Heart right ventricle (tissue), 16 donors: Measurements from ENCODE around the gene DOCK10. TPM values are rescaled to one million over a fixed set of nuclear protein-coding genes. Genes with fewer than 3 reads are reported as not detected.

Source experiments
- ATAC-seq, 8 donors: fragments of 200-7000 bp; cut with Tn5 transposase; one replicate each; pipeline ENCODE4 v1.9.1; 2020; ENCODE audit warnings: mild to moderate bottlenecking in 8 of 8, moderate library complexity in 8 of 8, moderate number of reproducible peaks in 1 of 8
- DNase-seq, 2 donors: peaks; one replicate each; pipeline ENCODE4 v3.0.0-alpha.2; 2020
- H3K27ac ChIP-seq, 10 donors: fragments of 200-600 bp; sonication (generic) in 2 of 10; one replicate each; pipeline versions ENCODE4 v1.5.0 to v1.8.0; 2020 to 2022; ENCODE audit warnings: mild to moderate bottlenecking in 3 of 10
- H3K27me3 ChIP-seq, 7 donors: fragments of 200-600 bp; one replicate each; pipeline ENCODE4 v1.8.0; 2021 to 2022; ENCODE audit warnings: mild to moderate bottlenecking in 2 of 7
- H3K36me3 ChIP-seq, 9 donors: fragments of 200-600 bp; sonication (generic) in 1 of 9; one replicate each; pipeline versions ENCODE4 v1.5.0 to v1.8.0; 2020 to 2022; ENCODE audit warnings: mild to moderate bottlenecking in 2 of 9
- H3K4me1 ChIP-seq, 9 donors: fragments of 200-600 bp; sonication (generic) in 1 of 9; one replicate each; pipeline versions ENCODE4 v1.5.0 to v1.8.0; 2020 to 2022; ENCODE audit warnings: mild to moderate bottlenecking in 4 of 9
- H3K4me3 ChIP-seq, 10 donors: fragments of 200-600 bp; sonication (generic) in 2 of 10; one replicate each; pipeline versions ENCODE4 v1.5.0 to v1.8.0; 2020 to 2022; ENCODE audit warnings: mild to moderate bottlenecking in 7 of 10, moderate library complexity in 2 of 10
- H3K9me3 ChIP-seq, 11 donors: fragments of 200-600 bp in 10 of 11; sonication (generic) in 2 of 11; one replicate each; pipeline versions ENCODE4 v1.5.0 to v1.8.0; 2013 to 2022; ENCODE audit warnings: mild to moderate bottlenecking in 2 of 11, control low read depth in 1 of 11, moderate library complexity in 1 of 11
- WGBS, 2 donors: extraction: QIAGEN DNeasy Blood & Tissue Kit; methylation state at CpG; one replicate each; pipeline ENCODE4 v1.1.7; 2013; ENCODE audit warnings: inconsistent platforms in 1 of 2; 5-methylcytosine and 5-hydroxymethylcytosine counted together
- intact Hi-C, 10 donors: fragments of 100-400 bp; cut with DNase I; formaldehyde crosslinking; loops; one replicate each; pipeline versions ENCODE4 v1.11.1 to v1.14.2; 2022
- polyA plus RNA-seq, 2 donors: library from polyadenylated mRNA; stranded (reverse); fragments of 200-250 nt; gene quantifications; one replicate each; pipeline ENCODE4 v1.2.3, GENCODE V29; 2013
- total RNA-seq, 10 donors: library from RNA; stranded (reverse); fragmentation: NEBNext Ultra II Directional in 3 of 10; extraction: Animal tissue kit (Norgen Biotek cat#: 25700) in 3 of 10; gene quantifications; one replicate each; pipeline versions ENCODE4 v1.2.1 to v1.2.4, GENCODE V29; 2021 to 2023
- TF ChIP-seq, protein P1 (sequence below), 9 donors: fragments of 200-600 bp; sonication (generic) in 2 of 9; IDR thresholded peaks; one replicate each; pipeline versions ENCODE4 v1.5.0 to v1.8.0; 2021 to 2022; ENCODE audit warnings: antibody characterized with exemption in 9 of 9, mild to moderate bottlenecking in 5 of 9, moderate library complexity in 1 of 9
- donor health status: Arrhythmogenic right ventricular cardiomyopathy.
- donor health status: ischemic (EF 13 %, LVEDD 7.1; RV severe dilation, severe dysfunction).
- donor health status: healthy with polysubstance abuse.
- donor health status: DM: no; HTN: yes; CAD: no.
- donor health status: DM: no; HTN: no; CAD: no.
- donor health status: ischemic (EF 25% LVEDD 6.9; RV normal size, moderate dysfunction).
- donor health status: ischemic (EF 25% LVEDD 5.7; RV mildly dilated, moderate dysfunction).
- donor health status: healthy.
- donor health status: DM: yes; HTN: yes; CAD: no.
- donor health status: Ischemic cardiomyopathy.
- donor health status: ischemic (EF 35%, LVEDD 5.7; RV mildly dilated, moderate dysfunction).
- donor health status: nonischemic (EF 11% LVEDD 7.7; RV severe dilation, severe dysfunction).
- donor health status: DM: yes; HTN: yes; CAD: no.
- donor health status: PGD.
- donor health status: ischemic (EF 29% LVEDD 5.4; RV normal size, mild dysfunction).
- donor health status: nonischemic (EF 23%, LVEDD 6.1; RV moderate dilation, normal function).

DOCK10 gene
- total and polyA plus RNA-seq, 12 donors, result 0.77 to 18.9 (median 1.4) TPM

DNA sequence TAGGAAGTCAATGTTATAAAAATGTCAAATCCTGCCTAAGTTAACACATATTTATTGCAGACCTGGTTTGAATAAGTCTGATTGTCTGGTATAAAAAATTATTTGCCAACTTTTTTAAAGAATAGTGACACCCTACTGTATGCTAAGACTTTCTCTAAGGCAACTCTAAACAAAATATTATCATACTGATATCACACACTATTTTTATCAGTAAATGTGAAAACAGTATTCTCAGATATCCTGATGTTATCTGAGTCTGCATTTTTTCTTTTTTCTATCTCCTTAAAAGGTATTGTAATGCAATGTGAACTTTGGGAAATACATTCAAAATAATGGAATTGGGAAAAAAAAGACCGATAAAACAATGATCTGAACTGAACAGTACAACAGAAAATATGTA, 127.1 kb downstream of the DOCK10 start:
- Histone ChIP-seq H3K4me3 (no peak overlapping the region), H3K27ac (no peak overlapping the region), H3K36me3 (peaks cover 0 to 22% (median 0%) of the 10 kb centered on the region in 9 donors), H3K9me3 (no peaks in the 10 kb centered on the region), H3K4me1 (peaks cover 0 to 11% (median 4%) of the 10 kb centered on the region in 9 donors), H3K27me3 (no peaks in the 10 kb centered on the region)
- 84 to 87% methylated on average over 1 of the region's 1 CpG for WGBS, 2 donors
- TF ChIP-seq, protein P1, sequence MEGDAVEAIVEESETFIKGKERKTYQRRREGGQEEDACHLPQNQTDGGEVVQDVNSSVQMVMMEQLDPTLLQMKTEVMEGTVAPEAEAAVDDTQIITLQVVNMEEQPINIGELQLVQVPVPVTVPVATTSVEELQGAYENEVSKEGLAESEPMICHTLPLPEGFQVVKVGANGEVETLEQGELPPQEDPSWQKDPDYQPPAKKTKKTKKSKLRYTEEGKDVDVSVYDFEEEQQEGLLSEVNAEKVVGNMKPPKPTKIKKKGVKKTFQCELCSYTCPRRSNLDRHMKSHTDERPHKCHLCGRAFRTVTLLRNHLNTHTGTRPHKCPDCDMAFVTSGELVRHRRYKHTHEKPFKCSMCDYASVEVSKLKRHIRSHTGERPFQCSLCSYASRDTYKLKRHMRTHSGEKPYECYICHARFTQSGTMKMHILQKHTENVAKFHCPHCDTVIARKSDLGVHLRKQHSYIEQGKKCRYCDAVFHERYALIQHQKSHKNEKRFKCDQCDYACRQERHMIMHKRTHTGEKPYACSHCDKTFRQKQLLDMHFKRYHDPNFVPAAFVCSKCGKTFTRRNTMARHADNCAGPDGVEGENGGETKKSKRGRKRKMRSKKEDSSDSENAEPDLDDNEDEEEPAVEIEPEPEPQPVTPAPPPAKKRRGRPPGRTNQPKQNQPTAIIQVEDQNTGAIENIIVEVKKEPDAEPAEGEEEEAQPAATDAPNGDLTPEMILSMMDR (IDR thresholded peaks at IDR 0.05), result no peak
- intact Hi-C loops, result no loop called here
- DNase-seq (no peak), ATAC-seq (no peak)

DNA sequence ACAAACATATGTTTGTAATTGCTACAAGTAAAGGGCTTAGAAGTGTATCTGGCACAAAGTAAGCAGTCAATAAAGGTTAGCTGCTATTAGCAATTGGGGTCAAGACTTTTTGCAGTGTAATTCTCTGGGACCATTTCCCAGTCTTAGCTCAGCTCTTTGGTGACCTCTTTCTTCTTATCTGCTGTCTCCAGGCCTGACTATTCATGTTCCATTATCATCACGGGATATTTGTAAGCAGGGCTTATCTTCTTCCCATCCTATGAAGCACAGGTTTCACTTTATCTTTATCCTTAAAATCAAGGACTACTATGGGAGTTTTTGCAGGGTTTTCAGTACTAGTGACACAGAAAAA, 131.7 kb downstream of the DOCK10 start:
- H3K36me3 ChIP-seq, result peaks cover 0 to 4% (median 0%) of the 10 kb centered on the region in 9 donors
- no peaks in the 10 kb centered on the region for H3K27me3 ChIP-seq
- H3K4me3 ChIP-seq, result no peak overlapping the region
- TF ChIP-seq, protein P1 (IDR thresholded peaks at IDR 0.05), result no peak
- peak overlapping the region in 2 of 10 donors; percentile 29 to 36 for H3K27ac ChIP-seq
- peaks cover 0 to 20% (median 4%) of the 10 kb centered on the region in 9 donors for H3K4me1 ChIP-seq
- H3K9me3 ChIP-seq, result no peaks in the 10 kb centered on the region
- intact Hi-C loops, result no loop called here
- DNase-seq (no peak), ATAC-seq (peak in 7 of 8 donors; percentile 54 to 75 (median 59))
- 3 to 11% methylated on average over 1 of the region's 1 CpG for WGBS, 2 donors

DNA sequence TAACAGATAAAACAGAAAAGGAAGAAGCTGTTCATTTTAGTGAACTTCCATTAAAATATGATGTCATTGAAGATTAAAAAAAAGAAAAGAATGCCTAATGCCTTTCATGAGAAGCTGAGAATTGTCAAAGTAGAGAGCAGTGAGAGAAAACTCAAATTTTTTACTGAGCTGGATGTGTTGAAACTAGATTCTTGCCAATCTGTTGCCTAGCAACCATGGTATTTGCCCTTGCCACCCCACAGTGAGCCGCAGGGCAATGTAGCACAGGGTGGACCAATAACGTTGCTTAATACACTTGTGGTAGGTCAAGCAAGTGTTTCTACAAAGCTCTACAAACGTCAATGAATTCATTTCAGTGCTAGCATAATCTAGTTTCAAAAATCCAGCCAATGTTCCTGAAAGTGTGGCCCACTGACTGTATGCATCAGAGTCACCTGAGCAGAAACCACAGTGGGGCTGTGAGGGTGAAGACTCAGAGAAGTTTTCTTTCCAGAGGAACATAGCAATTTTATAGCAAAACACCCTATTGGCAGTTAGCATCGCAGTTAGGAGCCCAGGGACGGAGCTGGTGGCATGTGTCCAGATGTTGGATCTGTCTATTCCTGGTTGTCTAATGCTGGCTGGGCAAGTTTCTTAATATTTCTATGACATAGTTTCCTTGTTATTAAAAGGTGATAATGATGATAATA, 132.2 kb downstream of the DOCK10 start:
- intact Hi-C loops, result no loop called here
- no peaks in the 10 kb centered on the region for H3K9me3 ChIP-seq
- H3K36me3 ChIP-seq, result no peaks in the 10 kb centered on the region
- WGBS, 2 donors, result 30 to 36% methylated on average over 5 of the region's 5 CpGs
- no peaks in the 10 kb centered on the region for H3K27me3 ChIP-seq
- peak overlapping the region in 3 of 10 donors; percentile 20 to 36 (median 29) for H3K27ac ChIP-seq
- DNase-seq (peak; percentile 40 to 50), ATAC-seq (peak in 7 of 8 donors; percentile 60 to 92 (median 78))
- TF ChIP-seq, protein P1 (IDR thresholded peaks at IDR 0.05), result no peak
- no peak overlapping the region for H3K4me3 ChIP-seq
- peaks cover 0 to 20% (median 4%) of the 10 kb centered on the region in 9 donors for H3K4me1 ChIP-seq

DNA sequence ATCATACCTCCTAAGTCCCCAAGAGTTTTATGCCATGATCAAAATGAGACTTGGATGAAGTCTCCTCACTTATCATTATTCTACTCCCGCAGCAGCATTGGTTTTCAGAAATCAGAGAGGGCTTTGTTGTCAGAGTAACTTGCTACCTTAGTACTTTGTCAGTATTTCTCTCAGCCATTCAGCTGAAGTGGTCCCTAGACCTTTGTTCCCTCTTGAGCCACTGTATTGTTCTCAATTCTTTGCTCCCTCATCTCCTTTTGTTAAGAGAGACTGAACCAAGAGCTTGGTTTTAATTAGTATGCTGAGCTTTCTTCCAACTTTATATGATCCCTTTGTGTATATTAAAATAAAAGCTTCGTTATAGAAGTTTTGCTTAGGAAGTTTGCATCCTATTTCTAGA, 133.4 kb downstream of the DOCK10 start:
- H3K27ac ChIP-seq, result no peak overlapping the region
- 59 to 64% methylated on average over 2 of the region's 2 CpGs for WGBS, 2 donors
- no peak overlapping the region for H3K4me3 ChIP-seq
- TF ChIP-seq, protein P1 (IDR thresholded peaks at IDR 0.05), result no peak
- ATAC-seq, result no peak
- peaks cover 0 to 25% (median 4%) of the 10 kb centered on the region in 9 donors for H3K4me1 ChIP-seq
- intact Hi-C loops, result no loop called here
- no peaks in the 10 kb centered on the region for H3K27me3 ChIP-seq
- no peaks in the 10 kb centered on the region for H3K9me3 ChIP-seq
- no peaks in the 10 kb centered on the region for H3K36me3 ChIP-seq
- DNase-seq, result no peak
